Daoy (cell line): ENCODE measurements around the gene CHST6. TPM values are rescaled to one million over a fixed set of nuclear protein-coding genes. Genes with fewer than 3 reads are reported as not detected.
"Not testable (repeated sequence)": the region's sequence is repeated elsewhere in the genome, so short reads cannot be mapped to it uniquely, and the experiment has no call there.

ENCODE experiments used
- DNase-seq: peaks from one replicate; pipeline ENCODE4 v3.0.0-alpha.2; 2015; ENCODE audit warnings: low read depth
- total RNA-seq: library from RNA; depleted of rRNA; stranded (reverse); fragments of >200 nt; shearing (Covaris generic); gene quantifications from 2 replicates; pipeline ENCODE4 v1.2.3, GENCODE V29; 2014; rRNA removed

The CHST6 gene
- 0.30 and 0.51 TPM in 2 replicates for total RNA-seq

DNA sequence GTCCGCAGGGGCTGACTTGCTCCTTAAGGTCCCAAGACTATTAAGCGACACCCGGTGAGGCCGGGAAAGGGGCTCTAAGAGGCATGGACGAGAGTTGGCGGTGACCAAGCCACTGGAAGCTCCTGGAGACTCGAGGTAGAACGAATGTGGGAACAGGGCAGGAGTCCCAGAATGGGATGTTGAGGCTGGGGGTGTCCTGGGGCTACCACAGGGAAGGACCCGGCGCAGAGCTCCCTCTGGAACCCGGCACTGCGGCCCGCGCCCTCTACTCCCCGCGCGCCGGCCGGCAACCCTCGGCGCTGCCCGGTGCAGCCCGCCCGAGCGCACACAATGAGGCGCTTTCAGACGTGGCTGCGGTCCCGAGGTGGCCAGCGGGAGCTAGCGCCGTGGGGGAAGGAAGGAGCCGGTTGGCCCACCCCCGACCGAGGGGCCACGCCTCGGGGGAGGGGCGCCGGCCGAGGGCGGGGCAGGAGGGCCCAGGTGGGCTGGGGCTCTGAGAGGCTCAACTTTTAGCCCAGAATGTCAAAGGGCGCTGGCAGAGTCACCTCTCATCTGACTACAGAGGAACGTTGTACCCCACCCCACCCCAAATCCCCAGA, at the start of gene CHST6:
TSS of gene CHST6 (minus strand) at position 366 of the 599 bp plus-strand sequence. CDS start 15,613 bp downstream, outside the sequence.
- peak; percentile 69 for DNase-seq

DNA sequence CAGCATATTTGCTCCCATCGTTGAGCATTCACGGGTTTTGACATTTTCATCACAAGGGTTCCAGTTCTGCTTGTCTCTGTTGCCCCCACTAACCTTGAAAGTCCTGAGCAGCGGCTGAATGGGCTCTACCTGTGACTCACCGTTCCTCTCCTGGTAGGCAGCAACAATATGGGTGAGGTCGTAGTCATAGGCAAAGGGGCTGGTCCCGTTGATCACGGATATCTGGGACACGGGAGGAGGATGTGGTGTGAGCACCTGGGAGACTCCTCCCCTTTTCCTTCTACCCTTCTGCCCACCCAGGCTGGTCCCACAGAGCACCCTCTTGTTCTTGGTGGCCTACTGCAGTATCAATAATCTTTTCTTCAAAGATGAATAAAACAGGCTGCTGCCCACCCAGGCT, 47.2 kb upstream of the CHST6 start:
- not testable (repeated sequence) for DNase-seq

DNA sequence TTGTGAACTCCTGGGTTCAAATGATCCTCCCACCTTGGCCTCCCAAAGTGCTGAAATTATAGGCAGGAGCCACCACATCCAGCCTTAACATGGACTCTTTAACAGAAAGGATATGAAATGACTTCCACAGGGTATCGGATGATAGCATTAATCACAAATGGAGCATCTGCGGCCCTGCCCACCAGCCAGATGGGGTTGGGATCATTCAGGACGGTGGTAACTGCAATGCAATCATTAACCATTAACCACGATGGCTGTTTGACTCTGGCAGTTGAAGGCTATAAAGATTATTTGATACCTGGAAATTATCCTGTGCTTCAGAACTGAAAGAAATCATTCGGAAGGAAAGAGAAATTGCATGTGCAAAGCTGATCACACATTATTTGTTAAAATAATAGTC, 46.0 kb upstream of the CHST6 start:
- DNase-seq = no peak

DNA sequence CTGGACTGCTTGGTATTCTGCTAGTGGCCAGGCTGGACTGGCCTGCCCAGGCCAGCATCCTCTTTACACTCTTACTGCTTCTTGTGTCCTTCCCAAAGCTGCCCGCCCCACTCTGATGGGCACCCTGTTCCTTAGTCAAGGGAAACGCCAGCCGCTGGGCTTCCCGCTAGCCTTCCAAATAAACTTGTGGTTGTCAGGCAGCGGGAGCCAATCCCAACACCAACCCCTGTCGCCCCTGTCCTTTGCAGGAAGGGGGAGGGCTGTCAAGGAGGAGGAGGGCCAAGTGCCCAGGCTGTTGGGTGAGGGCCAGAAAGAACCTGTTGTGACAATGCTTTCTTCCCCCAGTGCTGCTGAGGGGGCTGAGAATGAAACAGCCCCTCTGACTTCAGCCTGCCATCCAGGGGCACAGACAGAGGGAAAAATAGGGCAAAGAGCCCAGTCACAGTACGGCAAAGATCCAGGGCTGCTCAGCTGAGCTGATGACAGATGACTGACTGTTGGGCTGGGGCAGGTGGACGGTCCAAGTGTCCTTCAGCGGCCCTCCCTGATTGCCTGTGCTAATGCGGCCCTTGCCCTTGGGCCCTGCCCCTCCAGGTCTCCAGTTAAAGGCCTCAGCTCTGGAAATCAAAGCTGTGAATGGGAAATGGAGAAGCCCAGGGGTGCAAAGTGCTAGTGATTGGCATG, 43.8 kb upstream of the CHST6 start:
- not testable (repeated sequence) for DNase-seq

DNA sequence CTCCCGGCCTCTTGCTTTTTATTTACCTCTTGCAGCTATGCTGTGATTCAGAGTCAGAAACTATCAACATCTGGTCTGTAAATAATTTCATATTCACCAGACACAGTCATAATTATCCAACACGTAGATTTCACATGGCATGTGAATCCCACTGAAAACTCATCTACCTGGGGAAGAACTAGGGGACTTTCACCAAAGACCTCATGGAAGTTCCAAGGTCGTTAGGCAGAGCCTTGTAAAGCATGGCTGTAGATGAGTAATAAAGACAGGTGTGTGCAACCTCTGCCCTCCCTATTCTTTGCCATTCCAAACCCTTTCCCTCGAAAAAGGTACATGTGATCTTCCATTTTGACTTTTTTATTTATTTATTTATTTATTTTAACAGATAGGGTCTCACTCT, 42.5 kb upstream of the CHST6 start:
- DNase-seq = no peak

DNA sequence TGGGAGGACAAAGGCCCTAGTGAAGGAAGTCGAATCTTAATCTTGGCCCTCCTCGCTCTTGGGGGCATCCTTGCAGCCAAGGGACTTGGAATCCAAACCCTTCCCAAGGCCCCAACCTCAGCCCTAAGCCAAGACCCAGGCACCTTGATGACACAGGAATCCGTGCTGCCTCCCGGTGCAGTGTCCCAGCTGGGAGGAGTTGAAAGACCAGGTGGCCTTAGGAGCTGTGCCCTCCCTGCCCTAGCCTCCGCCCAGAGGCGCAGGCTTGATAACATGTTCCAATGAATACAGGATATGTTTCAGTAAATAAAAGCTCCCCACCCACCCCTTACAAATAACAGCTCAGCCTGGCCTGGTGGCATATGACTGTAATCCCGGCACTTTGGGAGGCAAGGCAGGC, 40.7 kb upstream of the CHST6 start, which contains the start of gene CHST5:
TSS of gene CHST5 (minus strand) at position 208 of the 400 bp plus-strand sequence. CDS start 5,724 bp downstream, outside the sequence.
- DNase-seq = no peak

DNA sequence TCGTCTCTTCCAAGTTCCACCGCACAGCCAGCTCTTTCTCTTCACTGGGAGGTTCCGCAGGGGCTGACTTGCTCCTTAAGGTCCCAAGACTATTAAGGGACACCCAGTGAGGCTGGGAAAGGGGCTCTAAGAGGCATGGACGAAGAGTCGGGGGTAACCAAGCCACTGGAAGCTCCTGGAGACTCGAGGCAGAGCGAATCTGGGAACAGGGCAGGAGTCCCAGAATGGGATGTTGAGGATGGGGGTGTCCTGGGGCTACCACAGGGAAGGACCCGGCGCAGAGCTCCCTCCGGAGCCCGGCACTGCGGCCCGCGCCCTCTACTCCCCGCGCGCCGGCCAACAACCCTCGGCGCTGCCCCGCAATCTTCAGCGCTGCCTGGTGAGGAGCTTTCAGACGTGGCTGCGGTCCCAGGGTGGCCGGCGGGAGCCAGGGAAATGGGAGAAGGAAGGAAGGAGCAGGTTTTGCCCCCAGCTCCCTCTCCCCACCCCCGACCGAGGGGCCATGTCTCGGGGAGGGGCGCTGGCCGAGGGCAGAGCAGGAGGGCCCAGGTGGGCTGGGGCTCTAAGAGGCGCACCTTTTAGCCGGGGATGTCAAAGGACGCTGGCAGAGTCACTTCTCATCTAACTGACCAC, 40.1 kb upstream of the CHST6 start:
- DNase-seq = no peak

DNA sequence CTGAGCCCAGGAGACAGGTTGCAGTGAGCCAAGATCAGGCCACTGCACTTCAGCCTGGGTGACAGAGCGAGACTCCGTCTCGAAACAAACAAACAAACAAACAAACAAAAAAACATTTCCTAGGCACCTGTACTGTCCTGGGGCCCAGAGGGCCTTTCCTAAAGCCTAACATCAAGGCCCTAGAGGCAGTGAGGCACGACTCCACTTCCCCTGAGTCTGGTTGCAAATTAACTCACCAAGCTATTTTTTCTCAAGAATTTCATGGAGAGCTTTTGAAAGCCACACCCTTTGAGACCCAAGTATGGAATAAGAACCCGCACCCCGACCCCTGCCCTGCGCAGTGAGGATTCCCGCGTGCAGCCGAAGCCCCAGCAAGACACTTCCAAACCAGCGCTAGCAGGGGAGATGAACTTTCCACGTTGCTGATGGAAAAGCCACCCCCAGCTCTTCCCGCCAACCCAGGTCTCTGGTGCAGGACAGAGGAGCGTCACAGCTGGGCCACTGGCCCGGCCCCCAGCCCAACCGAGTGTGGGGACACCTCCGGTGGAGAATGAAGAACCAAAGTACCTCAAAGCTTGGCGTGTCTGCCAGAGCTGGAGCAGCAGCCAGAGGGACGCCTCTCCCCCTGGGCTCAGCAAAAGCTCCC, 39.4 kb upstream of the CHST6 start:
- DNase-seq = no peak

DNA sequence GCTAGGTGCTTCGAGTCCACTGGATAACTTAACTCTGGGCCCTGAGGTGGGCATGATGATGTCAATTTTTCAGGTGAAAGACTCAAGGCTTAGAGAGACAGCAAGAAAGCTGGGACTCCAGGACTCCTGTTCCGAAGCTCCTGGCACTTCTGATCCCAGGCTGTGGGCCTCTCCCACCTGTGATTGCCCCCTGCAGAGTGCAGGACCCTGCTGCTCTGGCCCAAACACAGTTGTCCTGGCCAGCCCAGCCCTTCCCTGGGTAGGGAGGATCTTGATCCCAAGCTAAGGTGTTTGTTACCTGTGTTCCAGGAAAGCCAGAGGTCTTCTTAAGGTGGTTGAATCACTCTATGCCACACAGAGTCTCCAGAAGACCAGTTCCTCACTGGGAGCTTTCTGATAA, 37.5 kb upstream of the CHST6 start:
- no peak for DNase-seq

DNA sequence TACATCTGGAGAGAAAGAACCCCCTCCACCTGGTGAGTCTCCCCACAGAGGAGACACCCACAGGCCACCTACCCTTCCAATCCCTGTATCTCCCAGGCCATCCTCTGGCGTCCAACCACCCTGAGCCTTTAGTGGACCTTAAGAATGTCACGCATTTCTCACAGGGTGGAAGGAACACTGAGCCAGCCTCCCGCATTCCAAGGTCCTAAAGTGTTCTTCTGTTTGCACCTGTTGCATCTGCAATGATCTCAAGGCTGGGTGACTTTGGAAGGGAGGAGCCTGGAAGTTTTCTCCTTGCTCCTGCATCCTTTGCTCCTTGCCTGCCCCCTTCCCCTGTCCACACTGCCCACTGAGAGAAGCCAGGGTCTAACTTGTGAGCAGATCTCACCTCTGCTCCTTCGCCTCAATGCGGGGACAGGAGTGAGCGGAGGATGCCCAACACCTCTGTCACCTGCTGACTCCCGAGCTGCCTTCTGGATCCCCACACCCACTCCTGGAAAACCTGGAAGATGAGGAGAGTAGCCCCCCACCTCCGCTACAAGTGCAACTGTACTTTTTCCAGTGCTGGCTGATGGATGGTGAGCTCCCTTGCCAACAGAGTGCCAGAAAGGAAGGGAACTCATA, 37.0 kb upstream of the CHST6 start:
- no peak for DNase-seq

DNA sequence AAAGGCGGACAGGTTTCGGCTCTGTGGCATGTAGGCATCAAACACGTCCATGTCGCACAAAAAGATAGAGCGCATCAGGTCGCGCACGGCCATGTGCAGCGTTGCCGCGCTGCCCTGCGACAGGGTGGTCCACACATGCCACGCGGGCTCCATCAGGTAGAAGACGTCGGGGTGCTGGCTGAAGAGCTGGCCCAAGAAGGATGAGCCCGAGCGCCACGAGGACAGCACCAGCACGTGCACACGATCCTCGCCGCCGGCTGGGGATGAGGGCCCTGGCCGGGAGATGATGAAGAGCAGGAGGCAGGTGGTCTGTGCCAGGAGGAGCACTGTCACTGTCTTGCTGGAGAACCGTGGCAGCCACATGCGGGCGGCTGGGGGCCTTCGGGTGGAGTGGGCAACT, 34.7 kb upstream of the CHST6 start:
- DNase-seq = no peak

DNA sequence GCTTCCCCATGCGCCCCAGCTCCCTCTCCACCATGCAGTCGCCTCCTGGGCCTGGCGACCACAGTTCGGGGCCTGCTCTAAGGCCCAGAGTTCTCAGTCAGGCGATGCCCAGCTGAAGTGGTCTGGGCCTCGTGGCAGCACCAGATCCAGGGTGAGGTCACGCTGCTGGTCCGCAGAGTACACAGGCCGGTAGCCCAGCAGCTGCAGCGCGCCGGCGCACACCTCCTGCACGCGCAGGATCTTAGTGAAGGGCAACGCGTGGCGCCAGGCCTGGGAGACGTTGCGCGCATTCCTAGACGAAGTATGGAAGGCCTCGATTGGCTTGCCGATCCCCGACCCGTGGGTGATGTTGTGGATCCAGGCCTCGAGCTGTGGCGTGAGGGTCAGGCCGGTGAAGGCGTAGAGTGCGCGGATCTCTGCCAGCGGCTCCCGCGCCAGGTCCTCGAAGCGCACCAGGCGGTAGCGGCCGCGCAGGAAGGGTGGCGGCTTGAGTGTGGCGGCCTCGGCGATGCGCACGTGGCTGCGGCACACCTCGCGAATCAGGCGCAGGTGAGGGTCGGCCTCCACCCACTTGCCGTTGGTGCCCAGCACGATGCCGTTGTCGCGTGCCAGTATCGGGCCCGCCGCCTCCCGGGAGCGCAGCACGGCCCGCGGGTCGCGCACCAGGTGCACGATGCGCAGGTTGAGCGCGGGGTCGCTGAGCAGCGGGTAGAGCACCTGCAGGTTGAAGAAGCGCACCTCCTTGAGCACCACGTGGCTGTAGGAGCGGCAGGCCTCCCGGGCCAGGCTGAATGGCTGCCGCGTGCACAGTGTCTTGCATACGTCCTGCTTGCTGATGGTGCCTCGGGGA, 34.0 kb upstream of the CHST6 start:
- no peak for DNase-seq

DNA sequence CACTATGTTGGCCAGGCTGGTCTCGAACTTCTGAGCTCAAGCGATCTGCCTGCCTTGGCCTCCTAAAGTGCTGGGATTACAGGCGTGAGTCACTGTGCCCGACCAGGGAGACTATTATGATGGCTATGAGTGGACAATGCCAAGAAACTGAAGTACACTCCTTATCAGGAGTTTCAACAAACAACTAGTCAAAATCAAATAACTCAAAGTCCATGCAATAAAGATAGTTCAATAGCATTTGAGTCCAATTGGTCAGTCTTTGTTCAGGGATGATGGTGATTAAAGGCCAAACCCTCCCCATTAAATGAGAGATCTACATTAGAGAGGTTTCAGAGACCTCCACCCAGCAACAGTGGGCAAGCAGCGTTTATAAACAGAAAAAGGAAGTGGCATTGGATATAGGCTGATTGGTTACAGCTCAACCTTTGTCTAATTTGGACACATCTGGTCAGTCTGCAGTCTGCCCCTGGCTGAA, 32.6 kb upstream of the CHST6 start:
- no peak for DNase-seq

DNA sequence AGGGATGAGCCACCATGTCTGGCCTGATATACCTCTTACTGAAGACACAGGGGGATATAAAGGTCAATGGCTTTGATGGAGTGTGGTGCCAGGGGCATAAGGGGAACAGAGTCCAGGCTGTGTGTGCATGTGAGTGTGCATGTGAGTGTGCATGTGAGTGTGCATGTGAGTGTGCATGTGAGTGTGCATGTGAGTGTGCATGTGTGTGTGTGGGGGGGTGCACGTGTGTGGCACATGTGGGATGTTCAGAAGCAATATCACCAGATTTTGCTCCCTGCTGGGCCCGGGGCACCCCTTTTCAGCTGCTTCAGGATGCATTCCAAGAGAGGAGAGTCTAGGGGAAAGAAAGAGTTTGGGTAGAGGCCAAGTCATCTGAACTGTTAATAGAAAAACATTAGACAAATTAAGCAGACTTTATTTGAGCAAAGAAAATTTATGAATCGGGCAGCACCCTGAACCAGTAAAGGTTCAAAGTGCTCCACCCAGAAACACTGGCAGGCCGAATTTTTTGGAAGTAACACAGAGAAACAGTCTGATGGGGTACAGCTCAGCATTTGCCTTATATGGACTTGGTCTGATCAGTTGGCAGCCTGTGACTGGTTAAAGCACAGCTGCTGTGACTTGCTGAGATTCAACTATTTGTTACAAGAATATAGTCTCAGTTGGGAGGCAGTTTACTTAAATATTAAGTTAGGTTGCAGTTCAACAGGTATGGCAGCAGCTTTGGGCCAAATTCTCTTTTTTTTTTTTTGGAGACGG, 31.0 kb upstream of the CHST6 start:
- no peak for DNase-seq

DNA sequence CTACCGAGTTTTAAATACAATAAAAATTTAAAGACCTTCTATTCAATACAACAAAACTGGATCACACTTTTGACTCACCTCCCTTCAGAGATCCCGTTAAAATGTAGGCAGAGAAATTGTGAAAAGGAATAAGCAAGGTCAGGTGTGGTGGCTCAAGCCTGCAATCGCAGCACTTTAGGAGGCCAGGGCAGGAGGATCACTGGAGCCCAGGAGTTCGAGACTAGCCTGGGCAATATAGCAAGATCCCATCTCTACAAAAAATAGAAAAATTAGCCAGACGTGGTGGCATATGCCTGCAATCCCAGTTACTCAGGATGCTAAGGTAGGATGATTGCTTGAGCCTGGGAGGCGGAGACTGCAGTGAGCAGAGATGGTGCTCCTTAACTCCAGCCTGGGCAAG, 23.9 kb upstream of the CHST6 start:
- no peak for DNase-seq

DNA sequence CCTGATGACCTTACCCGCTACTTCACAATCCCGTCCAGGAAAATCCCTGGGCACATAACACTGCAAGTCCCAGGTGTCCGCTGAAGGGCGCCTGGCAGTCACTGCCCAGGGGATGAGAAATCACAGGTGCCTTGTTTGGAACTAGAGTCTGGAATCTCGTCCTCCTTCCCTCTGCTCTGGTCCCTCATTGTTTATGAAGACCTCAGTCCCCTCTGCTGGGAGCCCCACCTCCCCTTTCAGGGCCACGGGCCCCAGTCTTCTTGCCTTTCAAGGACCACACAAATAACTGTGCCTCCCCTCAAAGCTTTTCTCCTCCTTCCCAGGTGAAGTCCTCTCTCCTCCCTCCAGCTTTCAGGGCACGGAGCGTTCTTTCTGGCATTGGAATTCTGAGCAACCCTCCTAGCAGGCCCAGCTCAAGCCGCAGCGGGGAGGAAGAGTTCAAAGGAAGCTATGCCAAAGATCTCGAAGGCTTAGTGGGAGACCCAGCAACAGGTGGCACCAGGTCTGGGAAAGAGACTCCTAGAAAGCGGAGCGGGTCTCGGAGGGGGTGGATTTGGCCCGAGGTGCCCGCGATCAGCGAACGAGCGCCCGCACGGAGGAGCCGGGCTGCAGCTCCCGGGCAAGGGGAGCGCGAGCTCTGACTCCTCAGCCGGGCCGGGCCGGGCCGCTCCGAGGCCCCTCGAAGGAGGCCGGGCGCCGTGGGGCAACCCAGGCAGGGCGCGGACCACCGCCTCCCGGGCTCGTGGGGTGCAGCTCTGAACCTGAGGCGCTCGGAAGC, 21.1 kb upstream of the CHST6 start:
- DNase-seq = not testable (repeated sequence)

DNA sequence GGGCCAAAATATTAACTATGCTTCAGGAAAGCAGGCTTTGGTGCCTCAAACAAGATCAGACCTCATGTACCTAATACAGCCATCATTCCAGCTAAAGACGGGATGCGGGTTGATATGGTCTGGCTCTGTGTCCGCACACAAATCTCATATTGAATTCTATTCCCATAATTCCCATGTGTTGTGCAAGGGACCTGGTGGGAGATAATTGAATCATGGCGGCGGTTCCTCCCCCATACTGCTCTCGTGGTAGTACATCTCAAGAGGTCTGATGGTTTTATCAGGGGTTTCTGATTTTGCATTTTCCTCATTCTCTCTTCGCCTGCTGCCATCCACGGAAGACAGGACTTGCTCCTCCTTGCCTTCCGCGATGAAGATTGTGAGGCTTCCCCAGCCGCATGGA, 19.1 kb upstream of the CHST6 start:
- no peak for DNase-seq

DNA sequence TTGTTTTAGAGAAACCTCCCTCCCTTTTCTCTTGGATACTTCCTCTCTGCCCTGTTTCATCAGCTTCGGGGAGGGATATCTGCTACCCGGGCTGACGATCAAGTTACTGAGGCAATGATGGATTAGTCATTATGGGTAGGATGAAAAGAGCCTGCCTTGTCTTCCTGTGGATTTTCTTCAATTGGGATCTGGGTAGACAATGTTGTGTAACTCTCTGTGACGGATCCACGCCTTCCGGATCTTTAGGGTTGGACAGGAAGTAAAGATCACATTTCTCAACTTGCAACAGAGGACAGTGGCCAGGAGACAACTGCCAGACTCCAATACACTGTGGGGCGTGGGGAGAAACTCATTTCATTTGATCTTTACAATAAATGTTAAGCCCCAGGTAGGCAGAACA, 11.3 kb upstream of the CHST6 start:
- peak; percentile 25 for DNase-seq

DNA sequence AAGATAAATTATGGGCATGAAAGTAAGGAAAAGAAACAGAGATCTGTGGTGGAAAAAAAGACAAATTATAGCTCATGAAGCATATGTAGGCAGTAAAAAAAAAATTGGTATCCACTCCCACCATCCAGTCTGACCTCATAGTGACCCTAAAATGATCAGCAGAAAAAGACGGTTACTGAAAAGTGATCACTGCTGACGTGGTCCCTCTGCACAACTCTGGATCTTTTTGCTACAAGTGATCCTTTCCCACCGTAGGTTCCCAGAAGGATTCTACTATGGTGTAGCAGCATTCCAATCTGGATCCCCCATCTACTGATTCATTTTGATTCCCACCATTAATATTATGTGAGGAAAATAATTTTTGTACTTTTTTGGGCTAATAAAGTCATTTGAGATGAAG, 10.9 kb upstream of the CHST6 start:
- DNase-seq = no peak
